Tibial nerve (tissue), 4 donors: ENCODE data around the gene MPC1L. TPM values are rescaled to one million over a fixed set of nuclear protein-coding genes. Genes with fewer than 3 reads are reported as not detected.

Source experiments
- DNase-seq, 2 donors: peaks; one replicate each; pipeline ENCODE4 v3.0.0-alpha.2; 2019; ENCODE audit warnings: low spot score in 2 of 2
- H3K27ac ChIP-seq, 4 donors: fragments of 200-600 bp; sonication (generic) in 3 of 4; one replicate each; pipeline ENCODE4 v1.5.1; 2017 to 2019; ENCODE audit warnings: mild to moderate bottlenecking in 1 of 4
- H3K27me3 ChIP-seq, 2 donors: fragments of 200-600 bp; sonication (generic) in 1 of 2; one replicate each; pipeline versions ENCODE4 v1.5.1 to v1.6.0; 2017 to 2019
- H3K36me3 ChIP-seq, 3 donors: fragments of 200-600 bp; sonication (generic); one replicate each; pipeline ENCODE4 v1.5.1; 2018 to 2019
- H3K4me1 ChIP-seq, 4 donors: fragments of 200-600 bp; sonication (generic) in 3 of 4; one replicate each; pipeline ENCODE4 v1.5.1; 2017 to 2019
- H3K4me3 ChIP-seq, 4 donors: fragments of 200-600 bp; sonication (generic) in 3 of 4; one replicate each; pipeline ENCODE4 v1.5.1; 2017 to 2019; ENCODE audit warnings: mild to moderate bottlenecking in 1 of 4, moderate library complexity in 1 of 4
- H3K9me3 ChIP-seq, 4 donors: fragments of 200-600 bp; sonication (generic) in 3 of 4; one replicate each; pipeline ENCODE4 v1.5.1; 2017 to 2019
- EP300 ChIP-seq, 2 donors: sonication (generic); formaldehyde crosslinking; IDR thresholded peaks; one replicate each; pipeline ENCODE4 v1.6.1; 2017; ENCODE audit warnings: antibody characterized with exemption in 2 of 2, mild to moderate bottlenecking in 1 of 2
- POLR2A ChIP-seq, 2 donors: fragments of 450-650 bp; IDR thresholded peaks; one replicate each; pipeline ENCODE4 v1.6.1; 2017; ENCODE audit warnings: antibody characterized with exemption in 2 of 2, mild to moderate bottlenecking in 2 of 2, moderate library complexity in 2 of 2
- WGBS, 2 donors: methylation state at CpG; one replicate each; pipeline ENCODE4 v1.1.5; 2018; 5-methylcytosine and 5-hydroxymethylcytosine counted together
- total RNA-seq, 4 donors: library from RNA; depleted of rRNA; stranded (reverse); fragments of >200 nt; gene quantifications; one replicate each; pipeline ENCODE4 v1.1.0, GENCODE V29; 2016
- TF ChIP-seq, protein P1 (sequence below), 5 experiments: fragments of 200-600 bp in 3 of 5; fragments of 450-650 bp in 2 of 5; sonication (generic) in 3 of 5; IDR thresholded peaks; one replicate each; pipeline ENCODE4 v1.5.1; 2016 to 2019; ENCODE audit warnings: antibody characterized with exemption in 5 of 5, mild to moderate bottlenecking in 3 of 5, moderate library complexity in 2 of 5

MPC1L gene
- total RNA-seq, 4 donors from 2014 or later = not detected

GRCh38 chrX:40628506-40628905 is 5.3 kb downstream of the MPC1L start:
- no peak overlapping the region for H3K27ac ChIP-seq
- H3K4me1 ChIP-seq = no peaks in the 10 kb centered on the region
- H3K36me3 ChIP-seq = peaks cover 0 to 58% (median 0%) of the 10 kb centered on the region in 3 donors
- DNase-seq = no peak
- H3K9me3 ChIP-seq = no peaks in the 10 kb centered on the region
- TF ChIP-seq, protein P1, sequence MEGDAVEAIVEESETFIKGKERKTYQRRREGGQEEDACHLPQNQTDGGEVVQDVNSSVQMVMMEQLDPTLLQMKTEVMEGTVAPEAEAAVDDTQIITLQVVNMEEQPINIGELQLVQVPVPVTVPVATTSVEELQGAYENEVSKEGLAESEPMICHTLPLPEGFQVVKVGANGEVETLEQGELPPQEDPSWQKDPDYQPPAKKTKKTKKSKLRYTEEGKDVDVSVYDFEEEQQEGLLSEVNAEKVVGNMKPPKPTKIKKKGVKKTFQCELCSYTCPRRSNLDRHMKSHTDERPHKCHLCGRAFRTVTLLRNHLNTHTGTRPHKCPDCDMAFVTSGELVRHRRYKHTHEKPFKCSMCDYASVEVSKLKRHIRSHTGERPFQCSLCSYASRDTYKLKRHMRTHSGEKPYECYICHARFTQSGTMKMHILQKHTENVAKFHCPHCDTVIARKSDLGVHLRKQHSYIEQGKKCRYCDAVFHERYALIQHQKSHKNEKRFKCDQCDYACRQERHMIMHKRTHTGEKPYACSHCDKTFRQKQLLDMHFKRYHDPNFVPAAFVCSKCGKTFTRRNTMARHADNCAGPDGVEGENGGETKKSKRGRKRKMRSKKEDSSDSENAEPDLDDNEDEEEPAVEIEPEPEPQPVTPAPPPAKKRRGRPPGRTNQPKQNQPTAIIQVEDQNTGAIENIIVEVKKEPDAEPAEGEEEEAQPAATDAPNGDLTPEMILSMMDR (IDR thresholded peaks at IDR 0.05) = no peak
- no peak for TF ChIP-seq POLR2A (IDR thresholded peaks at IDR 0.05)
- TF ChIP-seq EP300 (IDR thresholded peaks at IDR 0.05) = no peak
- H3K27me3 ChIP-seq = peaks cover 0 to 5% of the 10 kb centered on the region in 2 donors
- WGBS, 2 donors = 83 to 93% methylated on average over 5 of the region's 5 CpGs
- no peak overlapping the region for H3K4me3 ChIP-seq

GRCh38 chrX:40632199-40632598 is 9.0 kb downstream of the MPC1L start:
- Histone ChIP-seq H3K4me3 (no peak overlapping the region), H3K27me3 (no peaks in the 10 kb centered on the region), H3K9me3 (no peaks in the 10 kb centered on the region), H3K36me3 (peaks cover 0 to 85% (median 0%) of the 10 kb centered on the region in 3 donors), H3K27ac (no peak overlapping the region), H3K4me1 (no peaks in the 10 kb centered on the region)
- TF ChIP-seq, protein P1 (IDR thresholded peaks at IDR 0.05) = no peak
- TF ChIP-seq POLR2A (IDR thresholded peaks at IDR 0.05) = no peak
- no peak for TF ChIP-seq EP300 (IDR thresholded peaks at IDR 0.05)
- 85 to 93% methylated on average over 3 to 4 of the region's 4 CpGs for WGBS, 2 donors
- no peak for DNase-seq

GRCh38 chrX:40637687-40638086 is 14.5 kb downstream of the MPC1L start:
- Histone ChIP-seq H3K27me3 (peaks cover 0 to 9% of the 10 kb centered on the region in 2 donors), H3K27ac (no peak overlapping the region), H3K9me3 (no peaks in the 10 kb centered on the region), H3K4me1 (peaks cover 0 to 22% (median 0%) of the 10 kb centered on the region in 4 donors), H3K4me3 (no peak overlapping the region), H3K36me3 (peaks cover 0 to 35% (median 0%) of the 10 kb centered on the region in 3 donors)
- 83 to 85% methylated on average over 3 of the region's 3 CpGs for WGBS, 2 donors
- no peak for TF ChIP-seq POLR2A (IDR thresholded peaks at IDR 0.05)
- TF ChIP-seq, protein P1 (IDR thresholded peaks at IDR 0.05) = no peak
- TF ChIP-seq EP300 (IDR thresholded peaks at IDR 0.05) = no peak
- no peak for DNase-seq

GRCh38 chrX:40644176-40644575 is 20.9 kb downstream of the MPC1L start:
- DNase-seq = peak in 1 of 2 donors; percentile 21
- Histone ChIP-seq H3K4me3 (peak overlapping the region; percentile 12 to 46 (median 28)), H3K9me3 (no peaks in the 10 kb centered on the region), H3K4me1 (peaks cover 0 to 49% (median 14%) of the 10 kb centered on the region in 4 donors), H3K36me3 (no peaks in the 10 kb centered on the region), H3K27me3 (peaks cover 0 to 17% of the 10 kb centered on the region in 2 donors), H3K27ac (peak overlapping the region; percentile 50 to 87 (median 78))
- WGBS, 2 donors = 32 to 63% methylated on average over 5 of the region's 5 CpGs
- TF ChIP-seq, protein P1 (IDR thresholded peaks at IDR 0.05) = no peak
- no peak for TF ChIP-seq POLR2A (IDR thresholded peaks at IDR 0.05)
- TF ChIP-seq EP300 (IDR thresholded peaks at IDR 0.05) = peak in 1 of 2 donors; percentile 60

DNA sequence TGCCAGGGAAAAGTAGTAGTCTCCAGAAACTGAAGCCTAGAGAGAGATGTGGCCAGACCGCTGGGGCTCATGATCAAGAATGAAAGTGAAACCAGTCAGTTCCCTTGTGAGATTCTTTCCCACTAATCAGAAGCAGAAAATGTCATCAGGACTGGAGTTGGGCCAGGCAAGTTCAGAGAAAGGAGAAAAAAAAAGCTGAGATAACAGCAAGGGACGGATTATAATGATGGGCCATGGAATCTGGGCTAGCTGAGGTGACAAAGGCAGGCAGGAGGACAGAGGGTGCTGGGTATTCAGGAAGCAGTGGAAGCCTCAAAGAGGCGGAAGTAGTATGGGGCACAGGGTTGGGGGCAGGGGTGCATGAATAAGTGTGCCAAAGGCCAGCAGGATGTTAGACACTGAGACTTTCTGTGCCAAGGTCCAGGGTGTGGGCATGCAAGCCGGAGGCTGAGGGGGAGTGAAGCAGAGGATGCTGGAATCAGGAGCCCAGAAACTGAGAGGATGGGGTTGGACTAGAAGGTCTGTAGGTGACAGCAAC is 21.7 kb downstream of the MPC1L start:
- Histone ChIP-seq H3K4me3 (peak overlapping the region; percentile 12 to 46 (median 28)), H3K4me1 (peaks cover 0 to 48% (median 14%) of the 10 kb centered on the region in 4 donors), H3K36me3 (no peaks in the 10 kb centered on the region), H3K27me3 (peaks cover 0 to 12% of the 10 kb centered on the region in 2 donors), H3K9me3 (no peaks in the 10 kb centered on the region), H3K27ac (peak overlapping the region; percentile 50 to 87 (median 78))
- 4 to 21% methylated on average over 4 of the region's 4 CpGs for WGBS, 2 donors
- DNase-seq = peak; percentile 18 to 60
- TF ChIP-seq EP300 (IDR thresholded peaks at IDR 0.05) (peak in 1 of 2 donors; percentile 49), POLR2A (IDR thresholded peaks at IDR 0.05) (no peak)
- TF ChIP-seq, protein P1 (IDR thresholded peaks at IDR 0.05) = no peak
